ENCODE results near the gene CPVL.

Gene CPVL

GRCh38 chr7:29041991-29042390, 104.3 kb downstream of the CPVL start:
- DNase-seq = no peak

GRCh38 chr7:29040579-29040925, 105.8 kb downstream of the CPVL start:
- no peak for DNase-seq

GRCh38 chr7:29039821-29040578, 106.3 kb downstream of the CPVL start:
- no peak for DNase-seq

GRCh38 chr7:29038463-29038862, 107.9 kb downstream of the CPVL start:
- no peak for DNase-seq

- DNase-seq = peak; percentile 6
Measured at GRCh38 chr7:29035044-29035740, 111.1 kb downstream of the CPVL start.

GRCh38 chr7:29033584-29033983, 112.8 kb downstream of the CPVL start:
- DNase-seq = no peak

- DNase-seq = no peak
Measured at GRCh38 chr7:29032146-29032545, 114.2 kb downstream of the CPVL start.

- no peak for DNase-seq
Measured at GRCh38 chr7:29030781-29031275, 115.5 kb downstream of the CPVL start.

- DNase-seq = no peak
Measured at GRCh38 chr7:29022291-29022988, 123.9 kb downstream of the CPVL start.

GRCh38 chr7:29019896-29020295, 126.4 kb downstream of the CPVL start:
- no peak for DNase-seq

GRCh38 chr7:29019387-29019786, 127.0 kb downstream of the CPVL start:
- DNase-seq = no peak

GRCh38 chr7:29017713-29018112, 128.6 kb downstream of the CPVL start:
- DNase-seq = no peak

GRCh38 chr7:29014725-29015124, 131.6 kb downstream of the CPVL start:
- no peak for DNase-seq

GRCh38 chr7:29013931-29014330, 132.4 kb downstream of the CPVL start:
- no peak for DNase-seq

GRCh38 chr7:29013082-29013695, 133.1 kb downstream of the CPVL start:
- no peak for DNase-seq

- DNase-seq = no peak
Measured at GRCh38 chr7:29009947-29010346, 136.4 kb downstream of the CPVL start.

- DNase-seq = no peak
Measured at GRCh38 chr7:29008590-29008989, 137.7 kb downstream of the CPVL start.

- no peak for DNase-seq
Measured at GRCh38 chr7:29007127-29007526, 139.2 kb downstream of the CPVL start.

GRCh38 chr7:29005829-29006228, 140.5 kb downstream of the CPVL start:
- no peak for DNase-seq

GRCh38 chr7:29005406-29005805, 140.9 kb downstream of the CPVL start:
- DNase-seq = no peak

- no peak for DNase-seq
Measured at GRCh38 chr7:29003703-29004102, 142.6 kb downstream of the CPVL start.

GRCh38 chr7:29000717-29001076, 145.6 kb downstream of the CPVL start:
- no peak for DNase-seq

- DNase-seq = no peak
Measured at GRCh38 chr7:28999895-29000716, 146.2 kb downstream of the CPVL start.
